Adrenal gland (tissue), 12 donors: ENCODE measurements around the gene GPR135. TPM values are rescaled to one million over a fixed set of nuclear protein-coding genes. Genes with fewer than 3 reads are reported as not detected.

ENCODE experiments used
- polyA plus RNA-seq, 3 donors: library from polyadenylated mRNA; stranded (reverse); fragments of 200-250 nt in 2 of 3; fragments of 350-450 nt in 1 of 3; fragmentation: Illumina TruSeq in 1 of 3; extraction: RNeasy Lipid Tissue Mini Kit (QIAGEN cat#74804) in 1 of 3; gene quantifications; one replicate each; pipeline ENCODE4 v1.2.3, GENCODE V29; 2013 to 2014
- total RNA-seq, 9 donors: library from RNA; depleted of rRNA in 4 of 9; stranded (reverse); fragments of >200 nt in 4 of 9; fragments of 120-200 nt in 1 of 9; fragmentation: NEBNext Ultra II Directional in 1 of 9; extraction: Animal tissue kit (Norgen Biotek cat#: 25700) in 1 of 9; gene quantifications; one replicate each; pipeline versions ENCODE4 v1.1.0 to v1.2.4, GENCODE V29; 2013 to 2023
- donor health status: healthy with polysubstance abuse.
- donor health status: Bipolar disorder and iron deficiency.
- donor health status: DM: yes; HTN: yes; CAD: no.
- donor health status: DM: no; HTN: no; CAD: no.
- donor health status: DM: no; HTN: no; CAD: no.
- donor health status: DM: yes; HTN: yes; CAD: no.

GPR135 gene
- total and polyA plus RNA-seq, 12 donors = 2.3 to 8.6 (median 4.5) TPM

Other genes with a start within 250 kb of the GPR135 start
- gene L3HYPDH, start 19.0 kb upstream of the GPR135 start, total RNA-seq = 10 to 100 TPM in 8 of 9 donors, 1 to 10 TPM in 1; 7.1 to 59.2 (median 23.8) TPM
- gene L3HYPDH, start 19.0 kb upstream of the GPR135 start, polyA plus RNA-seq = 10 to 100 TPM; 15.8 to 59.1 (median 23.2) TPM
- 100 to 1,000 TPM in 1 of 9 donors, 10 to 100 TPM in 8; 35.7 to 116 (median 56.8) TPM for gene JKAMP, start 19.1 kb upstream of the GPR135 start, total RNA-seq
- 100 to 1,000 TPM in 1 of 3 donors, 10 to 100 TPM in 2; 17.7 to 102 (median 23.5) TPM for gene JKAMP, start 19.1 kb upstream of the GPR135 start, polyA plus RNA-seq
- gene CCDC175, start 111.4 kb upstream of the GPR135 start, total RNA-seq = under 1 TPM in 1 of 9 donors, not detected in 8; 0.49 TPM
- under 1 TPM in 1 of 3 donors, not detected in 2; 0.77 TPM for gene CCDC175, start 111.4 kb upstream of the GPR135 start, polyA plus RNA-seq